GM12892 (cell line): ENCODE results near the gene VAV3.

Experiments
- POLR2A ChIP-seq: IDR thresholded peaks from 2 replicates; pipeline ENCODE4 v1.6.1; 2011; ENCODE audit warnings: low read depth, low read length, control low read depth
- POLR2AphosphoS5 ChIP-seq: IDR thresholded peaks from 2 replicates; pipeline ENCODE4 v1.6.1; 2011; ENCODE audit warnings: low read depth, low read length, control low read depth
- TAF1 ChIP-seq: IDR thresholded peaks from 2 replicates; pipeline ENCODE4 v1.6.1; 2011; ENCODE audit warnings: low read depth, mild to moderate bottlenecking, control low read depth, low read length, borderline replicate concordance

DNA sequence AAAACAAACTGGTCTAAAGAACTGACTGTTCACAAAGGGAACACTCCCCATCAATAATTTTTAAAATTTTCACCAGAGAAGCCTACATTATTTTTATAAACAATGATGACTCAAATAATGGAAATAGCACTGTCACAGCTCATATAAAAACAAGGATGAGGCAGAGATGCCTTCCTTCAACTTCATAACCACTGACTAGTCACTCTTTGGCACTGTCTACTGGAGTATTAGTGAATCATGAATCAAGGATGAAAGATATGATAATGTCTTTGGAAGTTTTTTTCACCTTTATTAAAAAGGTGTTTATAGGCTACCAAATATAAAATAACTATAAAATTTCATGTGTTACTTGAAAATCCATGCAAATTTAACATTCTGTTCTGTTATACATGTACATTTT lies 316.9 kb downstream of the VAV3 start:
- no peak for TF ChIP-seq POLR2A
- no peak for TF ChIP-seq TAF1
- no peak for TF ChIP-seq POLR2AphosphoS5
